Kidney glomerular epithelial cell (primary cell): Measurements from ENCODE around the gene PEAR1.
"Not testable (repeated sequence)": the region's sequence is repeated elsewhere in the genome, so short reads cannot be mapped to it uniquely, and the experiment has no call there.

Source experiments
- DNase-seq: peaks from one replicate; lab custom pipeline; 2025; lab: John Stamatoyannopoulos, UW

Gene PEAR1

GRCh38 chr1:156920233-156921052 lies 26.9 kb downstream of the PEAR1 start, which contains the start of gene LRRC71:
Gene LRRC71 (plus strand): TSS chr1:156920632. CDS start chr1:156920804, 172 bp downstream.
- DNase-seq, result peak; percentile 59

- DNase-seq, result no peak
Observed at GRCh38 chr1:156921053-156921529, 27.6 kb downstream of the PEAR1 start.

GRCh38 chr1:156922986-156923669 lies 29.6 kb downstream of the PEAR1 start:
- DNase-seq, result no peak

GRCh38 chr1:156923670-156924477 lies 30.4 kb downstream of the PEAR1 start:
- no peak for DNase-seq

- no peak for DNase-seq
Observed at GRCh38 chr1:156924478-156925153, 31.1 kb downstream of the PEAR1 start.

GRCh38 chr1:156925154-156926010 lies 31.9 kb downstream of the PEAR1 start:
- DNase-seq, result no peak

- DNase-seq, result no peak
Observed at GRCh38 chr1:156926175-156926574, 32.7 kb downstream of the PEAR1 start.

- DNase-seq, result not testable (repeated sequence)
Observed at GRCh38 chr1:156926695-156927094, 33.2 kb downstream of the PEAR1 start.

GRCh38 chr1:156927215-156928042 lies 33.9 kb downstream of the PEAR1 start:
- DNase-seq, result peak; percentile 48

- no peak for DNase-seq
Observed at GRCh38 chr1:156928043-156928602, 34.6 kb downstream of the PEAR1 start.

- no peak for DNase-seq
Observed at GRCh38 chr1:156929596-156930238, 36.2 kb downstream of the PEAR1 start.

- no peak for DNase-seq
Observed at GRCh38 chr1:156930483-156930882, 37.0 kb downstream of the PEAR1 start.

GRCh38 chr1:156931211-156931952 lies 37.9 kb downstream of the PEAR1 start:
- no peak for DNase-seq

- DNase-seq, result no peak
Observed at GRCh38 chr1:156931974-156932710, 38.6 kb downstream of the PEAR1 start.

GRCh38 chr1:156933136-156933535 lies 39.6 kb downstream of the PEAR1 start:
- DNase-seq, result no peak

- no peak for DNase-seq
Observed at GRCh38 chr1:156935505-156936128, 42.1 kb downstream of the PEAR1 start.

GRCh38 chr1:156936191-156936590 lies 42.7 kb downstream of the PEAR1 start:
- no peak for DNase-seq
